GM12878 (cell line): ENCODE results near the gene NR2F1. TPM values are rescaled to one million over a fixed set of nuclear protein-coding genes. Genes with fewer than 3 reads are reported as not detected.

ENCODE experiments used
- ATAC-seq: fragments of 200-7000 bp; cut with Tn5 transposase; 3 replicates; pipeline ENCODE4 v1.9.1; 2020; ENCODE audit warnings: mild to moderate bottlenecking, moderate library complexity
- BruUV-seq: library from RNA; stranded (reverse); fragments of 400-500 nt; replicated peaks from 2 replicates; lab custom pipeline; 2021; lab: Mats Ljungman, UMichigan
- CTCF ChIA-PET: fragments of 300-600 bp; sonication (Branson Sonifier 250); formaldehyde crosslinking; extraction: SDS; loops from one replicate; lab custom pipeline; 2021; ENCODE audit warnings: inconsistent platforms; lab: Yijun Ruan, JAX
- POLR2A ChIA-PET: fragments of 350-600 bp; formaldehyde crosslinking; extraction: SDS; loops from one replicate; lab custom pipeline; 2021; ENCODE audit warnings: inconsistent platforms; lab: Charles Lee
- RAD21 ChIA-PET: fragments of 300-600 bp; sonication (Branson Sonifier 250); formaldehyde crosslinking; loops from one replicate; lab custom pipeline; 2023; ENCODE audit warnings: antibody characterized with exemption; ENCODE audit not compliant: unreplicated experiment; lab: Charles Lee
- SMC1A ChIA-PET: fragments of 300-600 bp; sonication (Branson Sonifier 250); formaldehyde crosslinking; loops from one replicate; lab custom pipeline; 2023; ENCODE audit not compliant: unreplicated experiment, uncharacterized antibody; lab: Charles Lee
- DNase-seq: peaks from one replicate; pipeline ENCODE4 v3.0.0-alpha.2; 2011; ENCODE audit warnings: low read depth, low spot score
- FAIRE-seq: peaks from 3 replicates; lab custom pipeline; 2011; peaks lifted over from hg19 to GRCh38; lab: Jason Lieb, UNC
- H2AFZ ChIP-seq: 2 replicates; pipeline ENCODE4 v1.6.0; 2011; ENCODE audit warnings: low read depth, low read length, control low read depth; ENCODE audit not compliant: control insufficient read depth
- H3K27ac ChIP-seq: 2 replicates; pipeline ENCODE4 v1.5.1; 2011; ENCODE audit warnings: control low read depth; ENCODE audit not compliant: control insufficient read depth, insufficient read depth
- H3K27me3 ChIP-seq, 2 experiments: replicated peaks in 1 of 2; 2 replicates each; pipeline versions ENCODE4 v1.6.0 to v1.6.1; 2011; ENCODE audit warnings: low read length in 1 of 2; ENCODE audit not compliant: control insufficient read depth in 2 of 2, insufficient read depth in 2 of 2
- H3K36me3 ChIP-seq, 2 experiments: 2 replicates each; pipeline ENCODE4 v1.5.1; 2011; ENCODE audit warnings: low read length in 1 of 2; ENCODE audit not compliant: control insufficient read depth in 2 of 2, insufficient read depth in 2 of 2
- H3K4me1 ChIP-seq: 2 replicates; pipeline ENCODE4 v1.6.1; 2011; ENCODE audit warnings: mild to moderate bottlenecking, low read length, moderate library complexity, mixed read lengths; ENCODE audit not compliant: control insufficient read depth, insufficient read depth
- H3K4me2 ChIP-seq: 2 replicates; pipeline ENCODE4 v1.6.0; 2011; ENCODE audit warnings: control low read depth; ENCODE audit not compliant: control insufficient read depth, insufficient read depth
- H3K4me3 ChIP-seq: fragments of 200-600 bp; sonication (generic); 2 replicates; pipeline ENCODE4 v1.5.1; 2016
- H3K79me2 ChIP-seq: 2 replicates; pipeline ENCODE4 v1.6.0; 2011; ENCODE audit warnings: low read length; ENCODE audit not compliant: control insufficient read depth, insufficient read depth
- H3K9ac ChIP-seq: 2 replicates; pipeline ENCODE4 v1.8.0; 2011; ENCODE audit warnings: low read length, control low read depth, mixed read lengths; ENCODE audit not compliant: control insufficient read depth, insufficient read depth
- H3K9me3 ChIP-seq: replicated peaks from 3 replicates; pipeline ENCODE4 v1.5.1; 2011; ENCODE audit warnings: mild to moderate bottlenecking, low read length; ENCODE audit not compliant: control insufficient read depth, insufficient read depth
- H4K20me1 ChIP-seq: 2 replicates; pipeline ENCODE4 v1.6.0; 2011; ENCODE audit not compliant: control insufficient read depth, insufficient read depth
- BMI1 ChIP-seq: fragments of 450-650 bp; IDR thresholded peaks from 2 replicates; pipeline ENCODE4 v1.6.1; 2016; ENCODE audit warnings: mild to moderate bottlenecking, moderate library complexity, borderline replicate concordance
- ESRRA ChIP-seq: IDR thresholded peaks from 2 replicates; pipeline ENCODE4 v1.6.1; 2012; ENCODE audit warnings: mild to moderate bottlenecking, low read length, improper control_type of control experiment
- FOXM1 ChIP-seq: IDR thresholded peaks from 2 replicates; pipeline ENCODE4 v1.6.1; 2012; ENCODE audit warnings: low read depth, mild to moderate bottlenecking, inconsistent platforms, low read length, moderate library complexity
- REST ChIP-seq: IDR thresholded peaks from 2 replicates; pipeline ENCODE4 v1.6.1; 2012; ENCODE audit warnings: mild to moderate bottlenecking, low read depth, low read length
- SMARCA5 ChIP-seq: fragments of 450-650 bp; IDR thresholded peaks from 2 replicates; pipeline ENCODE4 v1.6.1; 2017; ENCODE audit warnings: mild to moderate bottlenecking
- ZNF384 ChIP-seq: IDR thresholded peaks from 2 replicates; pipeline ENCODE4 v1.6.1; 2012; ENCODE audit warnings: low read depth, mild to moderate bottlenecking, low read length, improper control_type of control experiment, borderline replicate concordance
- WGBS: methylation state at CpG from one replicate; pipeline ENCODE4 v1.1.6; 2016; ENCODE audit warnings: low lambda C conversion rate; ENCODE audit not compliant: insufficient replicate concordance, insufficient coverage; ENCODE audit errors: missing lambda C conversion rate; 5-methylcytosine and 5-hydroxymethylcytosine counted together
- in situ Hi-C: fragments of 300-500 bp; cut with MboI; formaldehyde crosslinking; loops from 9 replicates; pipeline ENCODE4 v1.14.3; 2018; ENCODE audit warnings: mixed read lengths
- intact Hi-C: fragments of 100-400 bp; cut with micrococcal nuclease; formaldehyde crosslinking; loops from one replicate; pipeline ENCODE4 v1.14.2; 2022; ENCODE audit not compliant: unreplicated experiment
- polyA plus RNA-seq, 11 experiments: library from polyadenylated mRNA; depleted of rRNA in 4 of 11; unstranded in 6 of 11; stranded (reverse) in 5 of 11; fragments of >200 nt; fragmentation: Nextera tagmentation in 4 of 11; fragmentation: Illumina TruSeq in 1 of 11; extraction: Ambion mirVana in 4 of 11; extraction: Trizol in 1 of 11; gene quantifications; 1 replicate in 1 of 11; 2 replicates in 10 of 11; pipeline versions ENCODE4 v1.2.1 to v1.2.3, GENCODE V29; 2011 to 2016; ENCODE audit warnings: inconsistent platforms in 2 of 11, missing spikeins in 2 of 11, low read depth in 1 of 11
- total RNA-seq, 4 experiments: library from RNA; depleted of rRNA in 3 of 4; stranded (reverse); fragments of >200 nt in 3 of 4; fragmentation: Illumina TruSeq in 1 of 4; extraction: Trizol in 1 of 4; gene quantifications; 2 replicates each; pipeline versions ENCODE4 v1.2.1 to v1.2.3, GENCODE V29; 2013 to 2021

Gene NR2F1
- total and polyA plus RNA-seq, 10 of the 15 experiments (the other 5 are each of a cell fraction or from before 2014, with no cell fraction given) = 0.04 to 0.79 (median 0.36) TPM; not detected in 7

GRCh38 chr5:93592883-93593282, 9.9 kb downstream of the NR2F1 start:
- 38% methylated on average over 5 of the region's 5 CpGs for WGBS
- CTCF ChIA-PET = interaction anchor here (1.2 kb wide), 1 partner anchor 10 kb away, joined by 4 read pairs; the partner anchor contains the start of gene NR2F1
- FAIRE-seq = no peak
- Histone ChIP-seq H3K4me1 (no peaks in the 10 kb centered on the region), H2AFZ (no peak overlapping the region), H3K36me3 (no peaks in the 10 kb centered on the region), H3K9ac (no peak overlapping the region), H3K27ac (no peak overlapping the region), H3K79me2 (no peaks in the 10 kb centered on the region), H4K20me1 (no peaks in the 10 kb centered on the region), H3K9me3 (no peaks in the 10 kb centered on the region; the same call in 1 of the 3 replicates), H3K27me3 (peaks cover 25 to 29% of the 10 kb centered on the region in 2 experiments)
- no peak for ATAC-seq
- SMC1A ChIA-PET = interaction anchor here (1.2 kb wide), 1 partner anchor 323 kb away, joined by 3 read pairs; no protein-coding TSS in a partner anchor
- RAD21 ChIA-PET = interaction anchor here (0.6 kb wide), 1 partner anchor 14 kb away, joined by 3 read pairs; no protein-coding TSS in a partner anchor
- POLR2A ChIA-PET = no interaction called here
- in situ Hi-C loops (loop anchor here (25.0 kb wide), 1 partner anchor 1094 kb away; no protein-coding TSS in a partner anchor), intact Hi-C loops (no loop called here)
- no peak for DNase-seq
- TF ChIP-seq SMARCA5 = no peak
- TF ChIP-seq, all 136 proteins: peak for 0
- BruUV-seq = no TSS peak
- no peak overlapping the region for H3K4me3 ChIP-seq
- H3K4me2 ChIP-seq = no peak overlapping the region

- no peak overlapping the region for H3K27ac ChIP-seq
- FAIRE-seq (no peak), ATAC-seq (no peak), DNase-seq (no peak)
- no TSS peak for BruUV-seq
- RAD21 ChIA-PET = interaction anchor here (1.3 kb wide), 1 partner anchor 207 kb away, joined by 3 read pairs; no protein-coding TSS in a partner anchor
- no peak overlapping the region for H3K9ac ChIP-seq
- SMC1A ChIA-PET = interaction anchor here (1.2 kb wide), 1 partner anchor 322 kb away, joined by 3 read pairs; no protein-coding TSS in a partner anchor
- CTCF ChIA-PET = no interaction called here
- TF ChIP-seq REST (no peak), ESRRA (no peak), BMI1 (no peak), ZNF384 (no peak), FOXM1 (no peak)
- intact Hi-C loops (no loop called here), in situ Hi-C loops (loop anchor here (25.0 kb wide), 1 partner anchor 1094 kb away; no protein-coding TSS in a partner anchor)
- H3K4me3 ChIP-seq = no peak overlapping the region
- 58% methylated on average over 30 of the region's 30 CpGs for WGBS
- no peaks in the 10 kb centered on the region for H4K20me1 ChIP-seq
- no peaks in the 10 kb centered on the region; the same call in 1 of the 3 replicates for H3K9me3 ChIP-seq
- no peak overlapping the region for H2AFZ ChIP-seq
- POLR2A ChIA-PET = no interaction called here
- H3K36me3 ChIP-seq = no peaks in the 10 kb centered on the region
- peaks cover 25 to 28% of the 10 kb centered on the region in 2 experiments for H3K27me3 ChIP-seq
- H3K4me1 ChIP-seq = no peaks in the 10 kb centered on the region
- H3K4me2 ChIP-seq = no peak overlapping the region
- H3K79me2 ChIP-seq = no peaks in the 10 kb centered on the region
These were observed 10.6 kb downstream of the NR2F1 start for GRCh38 chr5:93593476-93594131.
